OCI-LY3 (cell line): ENCODE results near the gene NUP210.

ENCODE experiments used
- CTCF ChIP-seq: fragments of 200-600, 300-600 bp; sonication (generic); IDR thresholded peaks from 2 replicates; pipeline ENCODE4 v1.5.1; 2014; ENCODE audit warnings: antibody characterized with exemption, low read length, low read depth
- EZH2phosphoT487 ChIP-seq: fragments of 200-600 bp; shearing (Covaris generic); IDR thresholded peaks from 2 replicates; pipeline ENCODE4 v1.6.1; 2018; ENCODE audit warnings: antibody characterized with exemption, mixed run types, low read depth

- TF ChIP-seq CTCF, result no peak
- TF ChIP-seq EZH2phosphoT487, result no peak
Measured at GRCh38 chr3:13466781-13467180, 46.7 kb upstream of the NUP210 start.
